Kidney (tissue), 14 donors: ENCODE results near the gene FGB. TPM values are rescaled to one million over a fixed set of nuclear protein-coding genes. Genes with fewer than 3 reads are reported as not detected.
A peak's percentile ranks its signal among the peaks of the same experiment; 100 is the strongest.

Source experiments
- DNase-seq, 5 donors: peaks; one replicate each; pipeline ENCODE4 v3.0.0-alpha.2; 2013 to 2020
- FAIRE-seq: peaks from 2 replicates; lab custom pipeline; 2012; peaks lifted over from hg19 to GRCh38; lab: Jason Lieb, UNC
- H3K27ac ChIP-seq, 2 donors: one replicate each; pipeline ENCODE4 v1.7.0; 2013; ENCODE audit warnings: low read depth in 2 of 2, low read length in 2 of 2, inconsistent platforms in 1 of 2
- H3K27me3 ChIP-seq: one replicate; pipeline ENCODE4 v1.7.1; 2013; ENCODE audit warnings: low read length, inconsistent platforms; ENCODE audit not compliant: control insufficient read depth, insufficient read depth
- H3K36me3 ChIP-seq, 3 donors: one replicate each; pipeline versions ENCODE4 v1.7.0 to v1.7.1; 2013; ENCODE audit warnings: low read length in 3 of 3, control low read depth in 1 of 3, inconsistent platforms in 1 of 3; ENCODE audit not compliant: insufficient read depth in 3 of 3, control insufficient read depth in 2 of 3
- H3K4me1 ChIP-seq, 3 donors: one replicate each; pipeline versions ENCODE4 v1.7.0 to v1.7.1; 2013; ENCODE audit warnings: low read length in 3 of 3, inconsistent platforms in 1 of 3, low read depth in 1 of 3; ENCODE audit not compliant: control insufficient read depth in 2 of 3, insufficient read depth in 2 of 3
- H3K4me3 ChIP-seq, 3 donors: one replicate each; pipeline versions ENCODE4 v1.7.0 to v1.8.1; 2013; ENCODE audit warnings: low read length in 3 of 3, control low read depth in 1 of 3, inconsistent platforms in 1 of 3
- H3K9ac ChIP-seq, 3 donors: one replicate each; pipeline versions ENCODE4 v1.7.0 to v1.7.1; 2013; ENCODE audit warnings: low read length in 3 of 3, control low read depth in 1 of 3, inconsistent platforms in 1 of 3
- H3K9me3 ChIP-seq, 3 donors: one replicate each; pipeline versions ENCODE4 v1.7.0 to v1.7.1; 2013; ENCODE audit warnings: low read length in 3 of 3, control low read depth in 1 of 3, inconsistent platforms in 1 of 3; ENCODE audit not compliant: control insufficient read depth in 2 of 3, insufficient read depth in 1 of 3
- intact Hi-C: fragments of 100-400 bp; cut with DNase I; formaldehyde crosslinking; loops from one replicate; pipeline ENCODE4 v1.11.1; 2022
- polyA plus RNA-seq: library from polyadenylated mRNA; stranded (reverse); fragments of 350-450 nt; fragmentation: Illumina TruSeq; extraction: RNeasy Lipid Tissue Mini Kit (QIAGEN cat#74804); gene quantifications from one replicate; pipeline ENCODE4 v1.2.3, GENCODE V29; 2014; ENCODE audit warnings: low read depth, low replicate concordance; ENCODE audit not compliant: insufficient read depth
- total RNA-seq: library from RNA; stranded (reverse); fragmentation: NEBNext Ultra II Directional; extraction: Animal tissue kit (Norgen Biotek cat#: 25700); gene quantifications from one replicate; pipeline ENCODE4 v1.2.1, GENCODE V29; 2021
- TF ChIP-seq, protein P1 (sequence below): IDR thresholded peaks from 3 replicates; pipeline ENCODE4 v1.5.1; 2012; ENCODE audit warnings: mild to moderate bottlenecking, moderate library complexity, borderline replicate concordance; ENCODE audit not compliant: insufficient read depth; ENCODE audit errors: extremely low read depth
- donor health status: control.
- donor health status: control.
- donor health status: control.
- donor health status: control.
- donor health status: control.
- donor health status: DM: yes; HTN: yes; CAD: no.
- donor health status: Normal renal cell carcinoma (clear cell type).

FGB gene
- total and polyA plus RNA-seq, 2 donors from 2014 or later = 23.5 to 42.5 TPM

DNA sequence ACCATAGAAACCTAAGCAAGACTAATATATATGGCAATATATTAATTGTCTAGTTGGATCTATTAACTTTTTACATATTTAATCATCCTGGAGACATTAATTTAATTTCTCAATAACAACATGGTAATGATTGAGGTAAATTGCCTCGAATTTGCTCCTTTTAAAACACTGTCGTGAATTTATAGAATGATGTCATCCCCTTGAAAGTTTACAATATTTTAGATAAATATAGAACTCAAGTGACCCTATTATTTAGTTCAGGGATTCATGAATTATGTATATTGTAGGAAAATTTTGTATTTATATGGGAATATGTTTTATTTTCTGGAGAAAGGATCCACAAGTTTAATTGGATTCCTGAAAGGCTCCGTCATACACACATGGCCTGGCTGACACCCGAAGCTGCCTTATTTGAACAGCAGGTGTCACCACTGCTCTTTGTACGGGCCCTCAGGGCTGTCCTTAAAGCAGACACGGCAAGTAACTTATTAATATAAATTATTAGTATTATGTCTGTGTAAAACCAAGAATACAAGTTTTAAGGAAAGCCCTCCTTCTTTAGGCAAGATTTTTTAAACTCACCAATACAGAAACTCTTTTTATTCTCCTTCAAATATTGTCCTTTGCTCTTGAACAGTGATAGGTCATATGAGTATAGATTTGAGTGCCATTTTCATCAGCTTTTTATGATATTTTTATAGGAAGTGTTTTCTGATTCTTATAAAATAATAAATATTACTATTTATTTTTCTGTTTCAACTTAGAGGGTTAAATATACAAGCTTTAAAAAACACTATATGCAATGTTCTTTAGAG, 10.7 kb upstream of the FGB start:
- Histone ChIP-seq H3K9me3 (no peaks in the 10 kb centered on the region), H3K36me3 (peaks cover 0 to 4% (median 0%) of the 10 kb centered on the region in 3 donors), H3K27me3 (no peaks in the 10 kb centered on the region), H3K27ac (no peak overlapping the region), H3K4me3 (no peak overlapping the region), H3K9ac (no peak overlapping the region), H3K4me1 (peaks cover 3 to 10% (median 5%) of the 10 kb centered on the region in 3 donors)
- TF ChIP-seq, protein P1, sequence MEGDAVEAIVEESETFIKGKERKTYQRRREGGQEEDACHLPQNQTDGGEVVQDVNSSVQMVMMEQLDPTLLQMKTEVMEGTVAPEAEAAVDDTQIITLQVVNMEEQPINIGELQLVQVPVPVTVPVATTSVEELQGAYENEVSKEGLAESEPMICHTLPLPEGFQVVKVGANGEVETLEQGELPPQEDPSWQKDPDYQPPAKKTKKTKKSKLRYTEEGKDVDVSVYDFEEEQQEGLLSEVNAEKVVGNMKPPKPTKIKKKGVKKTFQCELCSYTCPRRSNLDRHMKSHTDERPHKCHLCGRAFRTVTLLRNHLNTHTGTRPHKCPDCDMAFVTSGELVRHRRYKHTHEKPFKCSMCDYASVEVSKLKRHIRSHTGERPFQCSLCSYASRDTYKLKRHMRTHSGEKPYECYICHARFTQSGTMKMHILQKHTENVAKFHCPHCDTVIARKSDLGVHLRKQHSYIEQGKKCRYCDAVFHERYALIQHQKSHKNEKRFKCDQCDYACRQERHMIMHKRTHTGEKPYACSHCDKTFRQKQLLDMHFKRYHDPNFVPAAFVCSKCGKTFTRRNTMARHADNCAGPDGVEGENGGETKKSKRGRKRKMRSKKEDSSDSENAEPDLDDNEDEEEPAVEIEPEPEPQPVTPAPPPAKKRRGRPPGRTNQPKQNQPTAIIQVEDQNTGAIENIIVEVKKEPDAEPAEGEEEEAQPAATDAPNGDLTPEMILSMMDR = peak; percentile 75
- FAIRE-seq = peak; percentile 96
- intact Hi-C loops = loop anchor here (10.0 kb wide), 1 partner anchor 73 kb away; no protein-coding TSS in a partner anchor
- DNase-seq = peak; percentile 78 to 90 (median 81)

DNA sequence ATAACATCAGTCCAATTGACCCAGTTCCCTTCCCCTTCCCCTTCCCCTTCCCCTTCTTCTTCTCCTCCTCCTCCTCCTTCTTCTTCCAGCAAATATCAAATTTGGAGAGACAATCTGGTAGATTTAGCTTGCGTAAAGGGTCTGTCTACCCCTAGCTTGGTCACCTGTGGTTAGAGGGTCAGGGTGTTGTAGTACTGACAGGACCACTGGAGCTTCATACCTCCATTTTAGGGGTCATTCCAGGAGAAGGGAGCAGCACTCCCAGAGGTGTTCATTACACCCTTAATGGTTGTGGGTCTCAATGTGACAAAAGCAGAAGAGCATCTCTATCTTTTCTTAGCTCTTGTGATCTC, 3.7 kb upstream of the FGB start:
- no peaks in the 10 kb centered on the region for H3K4me1 ChIP-seq
- intact Hi-C loops = loop anchor here (5.0 to 10.0 kb wide), 2 partner anchors 66 to 808 kb away; no protein-coding TSS in a partner anchor
- no peaks in the 10 kb centered on the region for H3K27me3 ChIP-seq
- FAIRE-seq (no peak), DNase-seq (no peak)
- no peak overlapping the region for H3K27ac ChIP-seq
- H3K36me3 ChIP-seq = no peaks in the 10 kb centered on the region
- H3K9me3 ChIP-seq = no peaks in the 10 kb centered on the region
- TF ChIP-seq, protein P1 = no peak
- H3K9ac ChIP-seq = no peak overlapping the region
- H3K4me3 ChIP-seq = no peak overlapping the region

DNA sequence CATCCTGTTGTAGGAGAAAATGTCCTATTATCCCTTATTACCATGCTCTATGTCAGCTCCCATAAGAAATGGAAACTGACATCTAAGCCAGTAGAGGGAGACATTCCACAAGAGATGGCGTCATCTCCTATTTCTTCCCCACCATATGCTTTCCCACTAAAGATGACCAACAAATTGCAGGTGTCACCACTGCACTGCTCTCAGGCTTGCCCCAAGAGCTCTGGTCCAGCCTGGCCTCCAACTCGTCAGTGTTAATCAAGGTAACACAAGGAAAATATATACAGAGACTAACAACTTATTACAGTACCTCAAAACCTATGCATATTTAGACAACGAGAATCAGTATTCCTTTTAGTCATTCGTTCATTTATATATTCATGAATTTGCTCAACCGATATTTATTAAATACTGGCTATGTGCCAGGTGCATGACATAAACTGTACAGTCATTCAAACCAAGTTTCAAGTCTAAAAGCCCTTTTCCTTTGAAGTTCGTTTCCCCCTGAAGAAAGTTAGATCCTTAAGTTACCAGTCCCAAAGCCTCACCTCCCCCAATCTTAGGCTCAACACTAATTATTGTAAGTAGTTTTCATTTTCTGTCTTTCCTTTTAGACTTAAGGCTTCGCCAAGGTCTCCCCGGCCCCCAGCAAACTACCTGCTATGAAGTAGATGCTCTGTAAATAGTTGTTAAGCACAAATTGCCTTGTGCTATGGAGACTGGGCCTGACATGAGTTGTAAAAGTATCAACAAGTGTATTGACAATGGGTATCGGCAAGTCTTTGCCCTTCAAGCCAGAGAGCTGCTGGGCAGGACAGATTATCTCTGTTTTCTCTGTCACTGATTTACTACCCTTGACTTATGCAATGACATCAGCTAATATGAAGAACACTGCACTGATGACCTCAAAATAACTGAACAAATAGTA, 3.1 kb upstream of the FGB start:
- no peaks in the 10 kb centered on the region for H3K36me3 ChIP-seq
- FAIRE-seq (no peak), DNase-seq (peak in 3 of 5 donors; percentile 17 to 66 (median 56))
- H3K9me3 ChIP-seq = no peaks in the 10 kb centered on the region
- H3K27ac ChIP-seq = no peak overlapping the region
- TF ChIP-seq, protein P1 = peak; percentile 50
- no peak overlapping the region for H3K4me3 ChIP-seq
- H3K9ac ChIP-seq = no peak overlapping the region
- H3K27me3 ChIP-seq = no peaks in the 10 kb centered on the region
- no peaks in the 10 kb centered on the region for H3K4me1 ChIP-seq
- intact Hi-C loops = loop anchor here (5.0 to 10.0 kb wide), 2 partner anchors 65 to 808 kb away; no protein-coding TSS in a partner anchor
